HG03457 (cell line): ENCODE data around the gene MACF1.
"Not testable (repeated sequence)": the region's sequence is repeated elsewhere in the genome, so short reads cannot be mapped to it uniquely, and the experiment has no call there.

ENCODE experiments used
- ATAC-seq: cut with Tn5 transposase; IDR thresholded peaks from one replicate; pipeline ENCODE4 v1.9.1; 2021; ENCODE audit warnings: moderate number of reproducible peaks; ENCODE audit not compliant: unreplicated experiment

Gene MACF1

DNA sequence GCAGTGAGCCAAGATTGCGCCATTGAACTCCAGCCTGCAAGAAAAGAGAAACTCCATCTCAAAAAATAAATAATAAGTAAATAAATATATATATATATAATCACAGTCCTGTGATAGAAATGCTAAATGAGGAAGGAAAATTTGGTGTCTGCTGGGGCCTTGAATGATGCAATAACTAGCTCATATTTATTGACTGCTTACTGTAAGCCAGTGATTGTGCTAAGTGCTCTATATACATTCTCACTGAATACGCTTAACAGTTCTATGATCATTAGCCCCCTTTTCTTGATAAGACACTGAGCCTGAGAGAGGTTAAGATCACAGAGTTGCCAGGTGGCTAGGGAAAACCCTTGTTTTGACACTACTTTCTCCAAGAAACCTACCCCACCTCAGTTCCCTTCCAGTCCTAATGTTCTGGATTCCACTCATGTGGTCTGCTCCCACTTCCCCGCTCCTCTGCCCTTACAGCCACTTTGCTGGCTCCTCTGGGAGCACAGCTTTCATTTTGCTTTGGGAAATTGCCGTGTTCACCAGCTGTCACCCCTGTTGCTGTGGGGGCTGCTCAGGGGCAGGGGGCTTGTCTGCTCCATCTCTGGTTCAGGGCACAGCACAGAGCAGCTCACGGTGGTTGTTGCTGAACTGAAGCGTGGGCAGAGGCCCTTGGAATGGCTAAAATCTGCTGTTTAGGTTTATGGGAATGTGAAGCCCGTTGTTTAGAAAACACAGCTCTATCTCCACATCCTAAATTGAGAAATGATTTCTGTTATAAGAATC is 284.5 kb downstream of the MACF1 start:
- no peak for ATAC-seq

DNA sequence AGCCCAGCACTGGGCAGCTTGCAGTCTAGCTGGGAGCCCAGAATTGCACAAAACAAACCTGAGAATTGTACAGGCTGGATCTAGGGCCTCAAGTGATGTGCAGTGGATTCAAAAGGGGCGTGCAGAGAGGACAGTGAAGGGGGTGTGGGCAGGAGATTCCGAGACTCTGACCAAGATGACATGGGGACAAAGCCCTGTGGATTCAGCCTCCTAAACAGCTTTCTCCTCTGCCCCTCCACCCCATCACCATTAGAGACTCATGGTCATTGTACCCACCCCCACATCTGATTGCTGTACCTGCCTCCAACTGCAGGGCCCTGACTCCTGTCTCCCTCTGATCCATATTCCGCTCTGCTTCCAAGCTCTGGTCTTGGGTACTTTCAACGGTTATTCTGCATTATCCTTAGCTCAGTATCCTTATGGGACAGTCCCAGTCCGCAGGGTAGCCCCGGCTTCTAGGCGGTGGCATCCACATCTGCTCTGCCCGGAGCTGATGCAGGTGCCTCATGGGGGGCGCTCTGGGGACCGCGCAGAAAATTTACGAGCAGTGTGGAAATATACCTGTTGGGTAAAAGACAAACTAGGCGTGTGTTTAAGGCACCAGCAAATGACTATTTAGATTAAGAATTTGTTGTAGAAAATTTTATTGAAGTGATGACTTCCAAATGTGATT is 285.2 kb downstream of the MACF1 start:
- no peak for ATAC-seq

DNA sequence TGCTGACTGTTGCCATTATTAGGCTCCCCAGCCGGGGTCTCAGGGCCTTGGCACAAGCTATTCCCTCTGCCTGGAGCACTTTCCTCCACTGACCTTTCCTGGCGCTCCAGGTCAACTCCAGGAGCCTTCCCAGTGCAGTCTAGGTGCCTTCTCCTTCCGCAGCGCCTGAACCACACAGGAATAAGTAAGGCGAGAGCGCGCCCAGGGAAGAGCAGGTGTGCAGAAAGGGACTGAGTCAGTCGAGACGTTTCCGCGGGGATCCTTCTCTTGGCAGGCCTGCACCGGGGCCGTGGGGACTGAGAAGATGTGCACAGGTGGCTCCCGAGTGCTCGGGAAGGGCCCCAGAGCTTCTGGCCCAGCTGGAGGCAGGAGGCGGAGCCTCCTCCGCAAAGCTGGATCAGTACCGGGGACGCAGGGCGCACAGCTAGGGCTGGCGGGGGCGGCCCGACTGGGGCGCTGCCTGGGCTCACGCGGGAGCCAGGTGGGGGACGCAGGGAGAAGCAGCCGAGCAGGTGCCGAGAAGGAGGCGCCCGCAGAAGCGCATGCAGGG is 286.2 kb downstream of the MACF1 start:
- ATAC-seq, result no peak

DNA sequence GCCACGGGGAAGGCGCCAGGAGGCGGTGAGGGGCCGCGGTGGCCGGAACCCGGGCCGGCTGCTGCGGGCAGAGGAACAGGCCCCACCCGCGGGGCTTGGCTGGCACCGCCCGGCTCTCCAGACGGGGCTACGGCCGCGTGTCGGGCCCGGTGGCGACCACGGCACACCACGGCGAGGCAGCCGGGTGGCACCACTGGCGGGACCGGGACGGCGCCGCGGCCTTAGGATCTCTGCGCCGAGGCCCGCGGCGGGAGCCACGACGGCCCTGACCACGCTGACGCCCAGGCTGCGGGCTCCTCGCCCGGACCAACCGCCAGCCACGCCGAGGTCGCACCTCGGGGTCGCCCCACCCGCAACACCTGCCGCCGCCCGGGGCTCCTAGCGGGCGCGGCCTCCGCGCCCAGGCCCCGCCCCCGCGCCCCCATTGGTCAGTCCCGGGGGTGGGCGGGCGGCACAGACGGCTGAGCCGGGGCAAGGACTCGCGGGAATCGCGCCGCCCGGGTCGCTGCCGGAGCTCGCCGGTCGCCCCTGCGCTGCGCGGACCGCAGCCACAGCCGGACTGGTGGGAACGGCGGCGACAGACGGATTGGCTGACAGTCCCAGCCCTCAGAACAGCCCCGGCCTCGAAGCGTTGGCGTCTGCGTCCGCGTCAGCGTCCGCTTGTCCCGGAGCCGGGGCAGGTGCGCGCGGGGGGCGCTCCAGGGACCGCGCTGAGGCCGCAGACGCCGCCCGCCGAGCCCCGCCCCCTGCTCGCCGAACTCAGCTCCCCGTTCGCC is 286.8 kb downstream of the MACF1 start, which contains the start of gene BMP8A:
Gene BMP8A (plus strand): TSS at position 491 of the 776 bp plus-strand sequence. CDS start 356 bp downstream, outside the sequence.
- ATAC-seq, result no peak

DNA sequence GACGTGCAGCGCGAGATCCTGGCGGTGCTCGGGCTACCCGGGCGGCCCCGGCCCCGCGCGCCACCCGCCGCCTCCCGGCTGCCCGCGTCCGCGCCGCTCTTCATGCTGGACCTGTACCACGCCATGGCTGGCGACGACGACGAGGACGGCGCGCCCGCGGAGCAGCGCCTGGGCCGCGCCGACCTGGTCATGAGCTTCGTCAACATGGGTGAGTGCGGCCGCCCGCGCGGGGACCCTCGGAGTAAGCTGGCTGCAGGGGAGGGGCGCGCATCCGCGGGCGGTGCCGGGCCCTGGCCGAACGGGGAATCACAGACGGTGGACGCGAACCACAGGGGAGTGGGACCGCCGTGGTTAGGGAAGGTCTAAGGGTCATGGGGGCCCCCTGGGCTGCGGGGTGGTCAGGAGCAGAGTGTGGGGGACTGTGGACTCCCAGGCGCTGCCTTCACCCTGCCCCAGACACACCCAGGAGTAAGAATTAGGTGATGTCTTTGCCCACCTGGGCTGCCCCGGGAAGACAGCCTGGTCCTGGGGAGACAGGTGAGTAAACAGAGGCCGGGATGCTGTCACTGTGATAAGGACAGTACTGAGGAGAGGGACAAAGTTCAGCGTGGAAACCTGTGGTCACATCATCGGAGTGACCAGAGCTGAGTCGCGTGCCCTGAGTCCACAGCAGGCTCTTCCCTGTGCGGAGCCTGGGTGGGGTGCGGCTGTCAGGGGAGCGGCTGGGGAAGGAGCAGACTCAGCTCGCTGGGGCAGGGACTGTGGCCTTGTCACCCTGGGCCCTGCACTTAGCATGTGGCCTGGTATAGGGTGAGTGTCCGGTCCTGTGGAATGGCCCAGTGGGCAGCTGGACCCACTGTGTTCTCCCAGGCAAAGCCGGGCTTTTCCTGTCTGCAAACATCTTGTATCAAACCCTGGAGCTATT is 287.9 kb downstream of the MACF1 start:
- not testable (repeated sequence) for ATAC-seq

DNA sequence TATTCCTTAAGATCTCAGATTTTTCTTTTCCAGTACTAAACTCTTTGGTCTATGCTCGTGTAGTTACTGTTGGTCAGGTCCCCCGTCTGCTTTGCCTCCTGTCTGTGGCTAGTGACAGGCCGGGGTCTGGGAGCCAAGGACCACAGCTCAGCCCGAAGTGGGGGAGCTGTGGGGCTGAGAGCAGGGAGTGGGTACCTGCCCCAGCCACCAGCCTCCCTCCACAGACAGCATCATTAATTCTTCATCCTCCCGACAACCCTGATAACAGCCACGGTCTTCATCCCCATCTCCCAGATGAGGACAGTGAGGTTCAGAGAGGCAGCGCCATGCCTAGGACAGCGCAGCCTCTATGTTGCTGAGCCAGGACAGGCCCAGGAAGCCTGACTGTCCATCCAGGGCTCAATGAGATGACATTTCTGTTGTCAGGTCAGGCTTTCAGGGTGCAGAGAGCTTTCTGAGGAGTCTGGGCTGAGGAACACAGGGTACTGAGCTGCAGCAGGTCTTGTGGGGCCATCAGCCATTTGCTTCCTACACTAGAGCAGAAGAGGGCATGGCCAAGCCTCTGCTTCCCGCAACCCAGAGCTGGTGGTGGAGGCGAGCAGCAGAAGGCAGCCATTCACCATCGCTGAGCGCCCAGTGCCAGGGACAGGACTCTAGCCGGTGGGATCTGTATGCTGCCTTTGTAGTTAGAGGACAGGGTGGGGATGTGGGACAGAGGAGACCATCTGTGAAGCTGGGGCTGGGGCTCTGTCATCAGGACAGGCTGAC is 288.7 kb downstream of the MACF1 start:
- not testable (repeated sequence) for ATAC-seq

DNA sequence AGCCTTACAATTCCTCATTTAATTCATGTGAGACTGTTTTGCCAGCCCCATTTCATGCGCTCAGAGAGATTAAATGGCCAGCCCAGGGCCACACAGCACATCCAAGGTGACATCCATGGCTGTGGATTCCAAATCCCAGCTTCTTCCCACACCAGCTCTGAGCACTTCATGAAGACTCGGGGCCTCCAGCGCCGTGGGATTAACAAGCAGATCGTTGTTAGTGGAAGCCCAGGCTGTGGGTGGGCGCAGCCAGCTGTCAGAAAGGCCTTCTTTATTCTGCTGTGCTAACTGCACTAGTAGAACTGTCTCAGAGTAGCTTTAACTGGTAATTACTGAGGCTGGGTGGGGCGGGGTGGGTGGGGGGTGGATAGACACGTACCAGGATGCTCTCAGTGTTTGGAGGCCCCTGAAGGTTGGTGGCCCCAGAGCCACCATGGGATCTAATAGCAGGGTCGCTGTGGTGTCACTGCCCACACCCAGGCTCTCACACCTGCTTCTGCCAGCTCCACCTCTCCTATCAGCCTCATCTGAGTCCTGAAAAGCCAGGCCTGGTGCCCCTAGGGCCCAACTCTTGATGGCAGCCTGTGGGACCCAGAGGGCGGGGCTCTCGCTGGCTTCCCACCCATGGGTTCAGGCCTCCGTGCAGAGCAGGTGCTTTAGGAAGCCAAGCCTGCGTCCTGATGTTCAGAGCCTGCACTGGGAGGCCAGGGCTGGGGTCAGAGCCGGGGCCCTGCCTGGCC is 290.3 kb downstream of the MACF1 start:
- ATAC-seq, result no peak

DNA sequence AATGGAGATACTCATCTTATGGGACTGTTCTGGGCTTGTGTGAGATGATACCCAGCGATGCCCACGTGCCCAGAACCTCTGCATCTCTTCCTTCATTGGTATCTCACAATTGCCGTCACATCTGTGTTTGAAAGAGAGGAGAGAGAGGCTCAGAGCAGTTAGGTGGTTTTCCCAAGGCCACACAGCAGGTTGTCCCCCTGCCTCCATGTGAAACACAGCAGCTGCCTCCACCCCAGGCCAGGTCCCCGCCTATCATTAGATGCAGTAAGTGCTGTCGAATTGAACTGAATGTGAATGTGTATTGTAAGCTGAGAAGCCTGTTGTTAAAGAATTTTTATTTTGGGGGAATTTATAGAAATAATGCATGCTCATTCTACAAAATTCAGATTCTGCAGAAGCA is 292.0 kb downstream of the MACF1 start:
- not testable (repeated sequence) for ATAC-seq

DNA sequence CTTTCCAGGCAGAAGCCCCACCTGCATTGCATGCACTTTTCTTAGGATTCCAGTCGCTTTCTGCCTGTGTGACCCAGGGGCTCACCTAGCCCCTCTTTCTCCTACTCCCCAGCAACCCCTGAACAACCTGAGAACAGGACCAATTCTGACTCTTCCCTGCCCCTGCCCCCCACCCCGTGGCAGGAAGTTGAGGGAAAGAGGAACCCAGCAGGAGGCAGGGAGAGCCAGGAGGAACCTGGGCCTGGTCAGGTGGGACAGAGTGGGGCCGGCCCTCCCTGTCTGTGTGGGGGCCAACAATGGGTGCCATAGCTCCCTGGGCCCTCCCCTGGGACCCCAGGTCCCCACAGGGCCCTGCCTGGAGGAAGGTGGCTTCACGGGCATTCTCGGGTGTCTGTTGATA is 293.1 kb downstream of the MACF1 start:
- no peak for ATAC-seq

DNA sequence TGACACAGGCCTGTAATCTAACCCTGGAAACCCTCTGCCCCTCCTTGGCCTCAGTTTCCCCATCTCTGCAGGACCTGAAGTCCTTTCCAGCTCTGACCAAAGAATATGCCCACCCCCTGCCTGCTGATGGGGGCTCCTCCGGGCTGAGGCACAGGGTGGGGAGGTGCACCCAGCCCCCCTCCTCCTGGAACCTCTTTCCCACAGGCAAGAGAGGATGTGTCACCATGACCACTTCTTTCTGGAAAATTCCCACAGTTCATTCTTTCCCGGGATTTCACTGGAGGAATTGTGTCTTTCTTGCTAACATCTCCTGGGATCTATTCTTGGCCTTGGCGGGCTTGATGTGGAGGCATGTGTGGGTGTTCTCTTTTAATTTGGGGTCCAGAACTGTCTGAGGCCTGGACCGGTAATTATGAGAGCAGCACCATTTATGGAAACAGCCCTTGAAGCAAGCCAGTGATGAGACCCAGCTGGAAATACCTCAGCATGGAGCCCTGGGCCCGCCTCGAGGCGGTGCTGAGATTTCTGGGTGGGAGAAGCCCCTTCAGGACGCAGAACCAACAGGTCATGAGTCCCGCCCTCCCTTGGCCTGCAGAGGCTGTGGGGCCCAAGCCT is 293.7 kb downstream of the MACF1 start:
- not testable (repeated sequence) for ATAC-seq

DNA sequence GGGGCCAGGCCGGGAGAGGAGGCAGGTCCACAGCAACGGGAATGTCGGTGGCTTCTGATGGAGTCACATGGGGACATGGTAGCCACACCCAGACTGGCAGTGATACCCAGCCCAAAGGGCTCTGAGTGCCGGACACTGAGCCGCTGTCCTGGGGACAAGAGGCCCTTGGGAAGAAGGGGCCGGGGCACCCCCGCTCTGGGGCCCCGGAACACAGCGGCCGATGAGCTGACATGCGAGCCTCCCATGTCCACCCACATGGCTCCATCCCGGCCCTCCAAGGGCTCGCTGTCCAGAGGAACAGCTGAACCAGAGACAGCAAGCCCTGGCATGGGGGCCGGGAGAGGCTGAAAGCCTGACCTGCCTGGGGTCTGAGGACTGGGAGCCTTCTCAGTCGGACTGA is 294.3 kb downstream of the MACF1 start:
- ATAC-seq, result not testable (repeated sequence)

DNA sequence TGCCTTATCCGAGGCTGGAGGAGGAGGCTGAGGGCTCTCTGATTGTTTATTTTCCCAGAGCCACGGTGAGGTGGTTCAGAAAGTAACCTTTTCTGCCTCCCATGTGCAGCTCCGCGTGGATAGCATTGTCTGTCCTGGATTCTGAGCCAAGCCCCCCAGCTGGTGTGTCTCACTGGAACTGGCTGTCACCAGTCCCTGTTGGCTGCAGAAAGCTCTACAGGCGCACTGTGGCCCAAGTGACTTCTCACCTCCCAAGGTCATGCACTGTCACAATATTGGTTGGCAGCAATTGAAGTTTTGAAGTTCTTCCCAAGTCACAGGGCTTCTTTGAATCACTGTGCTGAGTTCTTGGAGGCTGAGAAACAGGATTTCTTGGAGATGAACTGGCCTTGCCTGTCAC is 295.2 kb downstream of the MACF1 start:
- no peak for ATAC-seq

DNA sequence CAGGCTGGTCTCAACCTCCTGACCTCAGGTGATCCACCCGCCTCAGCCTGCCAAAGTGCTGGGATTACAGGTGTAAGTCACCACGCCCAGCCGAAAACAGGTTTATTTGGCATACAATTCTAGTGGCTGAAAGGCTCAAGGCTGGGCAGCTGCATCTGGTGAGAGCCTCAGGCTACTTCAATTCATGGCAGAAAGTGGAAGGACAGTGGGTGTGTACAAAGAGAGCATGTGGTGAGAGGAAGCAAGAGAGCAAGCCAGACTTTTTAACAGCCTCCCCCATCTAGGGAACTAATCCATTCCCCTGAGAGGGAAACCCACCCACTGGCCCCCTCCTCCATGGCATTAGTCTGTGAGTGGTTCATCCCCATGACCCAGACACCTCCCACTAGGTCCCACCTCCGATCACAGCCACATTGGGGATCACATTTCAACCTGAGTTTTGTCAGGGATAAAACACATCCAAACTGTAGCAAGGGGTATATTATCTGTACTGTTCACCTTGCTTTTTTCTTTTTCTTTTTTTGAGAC is 296.4 kb downstream of the MACF1 start:
- ATAC-seq, result no peak

DNA sequence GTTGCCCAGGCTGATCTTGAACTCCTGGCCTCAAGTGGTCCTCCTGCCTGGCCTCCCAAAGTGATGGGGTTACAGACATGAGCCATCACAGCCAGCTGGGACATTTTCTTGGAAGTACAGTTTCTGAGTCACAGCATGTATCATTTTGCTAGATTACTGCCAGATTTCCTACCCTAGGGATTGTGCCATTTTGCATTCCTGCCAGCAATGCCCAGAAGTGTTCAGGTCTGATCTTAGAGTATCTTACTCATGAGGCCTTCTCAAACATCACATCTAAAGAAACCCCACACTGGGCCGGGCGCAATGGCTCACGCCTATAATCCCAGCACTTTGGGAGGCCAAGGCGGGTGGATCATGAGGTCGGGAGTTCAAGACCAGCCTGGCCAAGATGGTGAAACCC is 297.2 kb downstream of the MACF1 start:
- no peak for ATAC-seq

DNA sequence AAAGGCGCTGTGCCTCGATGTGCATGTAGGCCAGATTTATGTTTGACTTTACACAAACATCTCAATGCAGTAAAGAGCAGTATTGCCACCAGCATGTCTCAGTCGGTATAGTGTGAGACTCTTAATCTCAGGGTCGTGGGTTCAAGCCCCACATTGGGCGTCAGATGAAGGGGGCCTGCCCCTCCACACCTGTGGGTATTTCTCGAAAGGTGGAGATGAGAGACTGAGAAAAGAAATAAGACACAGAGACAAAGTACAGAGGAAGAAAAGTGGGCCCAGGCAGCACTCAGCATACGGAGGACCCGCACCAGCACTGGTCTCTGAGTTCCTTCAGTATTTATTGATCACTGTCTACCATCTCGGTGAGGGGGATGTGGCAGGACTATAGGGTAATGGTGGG is 299.9 kb downstream of the MACF1 start:
- ATAC-seq, result not testable (repeated sequence)

DNA sequence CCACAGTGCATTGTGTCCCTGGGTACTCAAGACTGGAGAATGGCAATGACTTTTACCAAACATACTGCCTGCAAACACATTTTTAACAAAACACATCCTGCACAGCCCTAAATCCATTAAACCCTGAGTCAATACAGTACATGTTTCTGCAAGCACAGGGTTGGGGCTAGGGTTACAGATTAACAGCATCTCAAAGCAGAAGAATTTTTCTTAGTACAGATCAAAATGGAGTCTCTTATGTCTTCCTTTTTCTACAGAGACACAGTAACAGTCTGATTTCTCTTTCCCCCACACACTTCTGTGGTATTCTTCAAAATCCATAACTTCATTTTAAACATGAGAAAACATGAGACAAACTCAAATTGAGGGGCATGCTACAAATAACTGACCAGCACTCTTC is 300.8 kb downstream of the MACF1 start:
- ATAC-seq, result no peak

DNA sequence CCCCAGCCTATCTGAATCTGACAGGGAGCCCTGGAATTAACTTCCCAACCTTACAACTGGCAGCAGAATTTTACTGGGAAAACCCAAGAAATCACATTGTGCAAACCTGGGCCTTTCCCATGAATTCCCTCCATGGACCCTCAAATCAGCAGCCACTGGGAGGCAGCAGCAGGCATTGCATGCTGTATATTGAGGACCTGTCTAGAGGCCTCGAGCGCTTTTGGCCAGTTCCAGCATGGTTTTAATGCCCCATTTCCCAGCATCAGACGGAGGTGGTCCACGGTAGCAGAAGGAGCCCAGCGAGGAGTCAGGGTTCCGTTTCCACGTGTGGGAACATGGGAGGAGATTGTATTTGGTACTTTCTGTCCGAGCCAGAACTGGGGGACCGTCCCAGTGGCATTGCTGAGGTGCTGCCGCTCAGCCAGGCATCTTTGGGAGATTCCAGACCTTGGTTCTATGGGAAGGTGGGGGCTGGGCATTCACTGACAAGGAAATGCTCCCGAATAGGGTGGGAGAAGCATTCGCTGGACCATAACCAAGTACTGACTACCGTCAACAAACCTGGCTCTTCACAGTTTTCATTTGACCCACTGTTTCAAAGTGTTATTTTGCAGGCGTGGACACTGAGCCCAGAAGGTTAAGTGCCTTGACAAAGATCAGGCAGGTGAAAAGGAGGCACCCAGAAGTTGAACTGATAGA is 302.9 kb downstream of the MACF1 start:
- no peak for ATAC-seq

DNA sequence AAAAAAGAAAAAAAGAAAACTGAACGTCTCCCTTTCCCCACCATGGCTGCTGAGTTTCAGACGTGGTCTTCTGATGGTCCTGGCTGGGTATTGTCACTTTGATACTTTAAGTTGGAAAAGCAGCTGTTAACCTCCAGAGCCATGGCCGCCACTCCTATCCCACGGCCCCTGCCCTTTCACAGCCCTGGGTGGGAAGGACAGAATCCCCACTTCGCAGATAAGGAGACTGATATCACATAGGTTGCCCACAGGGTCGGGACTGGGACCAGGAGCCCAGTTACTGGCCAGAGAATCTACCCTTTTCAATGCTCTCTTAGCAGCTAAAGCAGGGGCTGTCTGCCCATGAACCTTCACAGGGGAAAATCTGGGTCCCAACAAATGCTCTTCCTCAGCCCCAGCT is 303.8 kb downstream of the MACF1 start:
- ATAC-seq, result no peak
